ENCODE data around the gene BCAS3.
A peak's percentile ranks its signal among the peaks of the same experiment; 100 is the strongest.

- no peak for TF ChIP-seq REST (IDR thresholded peaks at IDR 0.05; ENCODE audit: low read depth)
- no peak for TF ChIP-seq TAF1 (IDR thresholded peaks at IDR 0.05; ENCODE audit: low read depth)
- TF ChIP-seq YY1 (IDR thresholded peaks at IDR 0.05; ENCODE audit: low read depth) = no peak
- no peak for TF ChIP-seq EGR1 (IDR thresholded peaks at IDR 0.05)
- TF ChIP-seq RAD21 (IDR thresholded peaks at IDR 0.05; ENCODE audit: low read depth) = peak; percentile 51
- TF ChIP-seq TEAD4 (IDR thresholded peaks at IDR 0.05) = no peak
- no peak for TF ChIP-seq NFIC (IDR thresholded peaks at IDR 0.05)
- TF ChIP-seq CREB1 (IDR thresholded peaks at IDR 0.05; ENCODE audit: low read depth) = no peak
- no peak for TF ChIP-seq MAX (IDR thresholded peaks at IDR 0.05)
- TF ChIP-seq CEBPB (IDR thresholded peaks at IDR 0.05) = no peak
- no peak for TF ChIP-seq EP300 (IDR thresholded peaks at IDR 0.05; ENCODE audit: borderline replicate concordance)
- no peak for TF ChIP-seq USF1 (IDR thresholded peaks at IDR 0.05)
- no peak for TF ChIP-seq FOXM1 (IDR thresholded peaks at IDR 0.05; ENCODE audit: borderline replicate concordance, low read depth)
- no peak for TF ChIP-seq ZBTB7A (IDR thresholded peaks at IDR 0.05; ENCODE audit: low read depth)
These were observed 748.2 kb downstream of the BCAS3 start for GRCh38 chr17:61425682-61426481.

Data from Ishikawa (cell line).